GM21423 (cell line): ENCODE data around the gene SEPHS1.
"Not testable (repeated sequence)": the region's sequence is repeated elsewhere in the genome, so short reads cannot be mapped to it uniquely, and the experiment has no call there.

Source experiments
- ATAC-seq: cut with Tn5 transposase; IDR thresholded peaks from one replicate; pipeline ENCODE4 v1.9.1; 2021; ENCODE audit warnings: mild to moderate bottlenecking, moderate library complexity; ENCODE audit not compliant: unreplicated experiment

The SEPHS1 gene

GRCh38 chr10:13294784-13295183, 53.3 kb downstream of the SEPHS1 start:
- ATAC-seq: no peak

GRCh38 chr10:13291821-13292773, 56.0 kb downstream of the SEPHS1 start:
- ATAC-seq: no peak

- ATAC-seq: no peak
These were observed 57.0 kb downstream of the SEPHS1 start for GRCh38 chr10:13291061-13291460.

DNA sequence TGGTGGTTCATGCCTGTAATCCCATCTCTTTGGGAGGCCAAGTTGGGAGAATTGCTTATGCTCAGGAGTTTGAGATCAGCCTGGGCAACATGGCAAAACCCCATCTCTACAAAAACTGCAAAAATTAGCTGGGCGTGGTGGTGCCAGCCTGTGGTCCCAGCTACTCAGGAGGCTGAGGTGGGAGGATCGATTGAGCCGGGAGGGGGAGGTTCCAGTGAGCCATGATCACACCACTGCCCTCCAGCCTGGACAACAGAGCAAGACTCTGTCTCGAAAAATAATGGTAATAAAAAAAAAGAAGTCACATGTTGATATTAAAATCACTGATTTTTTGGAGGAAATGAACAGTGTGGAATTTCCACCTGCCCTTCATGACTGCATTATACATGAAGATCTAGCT, 64.0 kb downstream of the SEPHS1 start:
- ATAC-seq: no peak

GRCh38 chr10:13282348-13282747, 65.7 kb downstream of the SEPHS1 start:
- ATAC-seq: not testable (repeated sequence)

GRCh38 chr10:13276749-13277365, 71.2 kb downstream of the SEPHS1 start:
- no peak for ATAC-seq

- not testable (repeated sequence) for ATAC-seq
These were observed 71.9 kb downstream of the SEPHS1 start for GRCh38 chr10:13276146-13276545.

GRCh38 chr10:13272164-13272571, 75.9 kb downstream of the SEPHS1 start:
- no peak for ATAC-seq

DNA sequence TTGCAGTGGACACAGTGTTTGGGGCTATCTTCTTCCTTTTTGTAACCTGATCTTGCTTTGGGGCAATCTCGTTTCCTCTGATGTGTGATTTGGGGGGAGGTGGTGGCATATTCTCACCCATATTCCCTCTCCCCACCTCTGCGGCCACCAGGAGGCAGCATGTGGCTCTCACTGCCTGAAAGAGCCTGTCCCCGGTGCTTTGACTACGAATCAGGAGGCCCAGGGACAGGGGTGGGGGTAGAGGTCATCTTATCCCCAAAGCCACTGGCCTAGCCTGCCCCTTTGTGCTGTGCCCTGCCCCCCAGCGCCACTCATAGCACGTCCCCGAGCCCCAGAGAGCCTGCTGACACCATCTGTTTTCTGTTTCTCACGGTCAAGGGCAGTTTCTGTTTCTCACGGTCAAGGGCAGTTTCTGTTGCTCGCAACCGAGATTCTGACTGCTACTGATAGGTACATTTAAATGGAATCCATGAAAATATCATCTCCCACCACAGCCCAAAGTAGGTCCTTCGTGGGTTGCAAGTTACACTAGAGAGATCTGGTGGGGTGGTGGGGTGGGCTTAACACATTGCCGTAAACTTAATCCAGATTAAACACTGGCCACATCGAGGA, 76.4 kb downstream of the SEPHS1 start:
- ATAC-seq: no peak

- ATAC-seq: no peak
These were observed 77.1 kb downstream of the SEPHS1 start for GRCh38 chr10:13270877-13271551.

GRCh38 chr10:13268841-13269240, 79.3 kb downstream of the SEPHS1 start:
- ATAC-seq: no peak

GRCh38 chr10:13268310-13268709, 79.8 kb downstream of the SEPHS1 start:
- no peak for ATAC-seq
